Suprapubic skin (tissue), 4 donors: Measurements from ENCODE around the gene FRAT2. TPM values are rescaled to one million over a fixed set of nuclear protein-coding genes. Genes with fewer than 3 reads are reported as not detected.

ENCODE experiments used
- DNase-seq, 2 donors: peaks; one replicate each; pipeline ENCODE4 v3.0.0-alpha.2; 2019; ENCODE audit warnings: low spot score in 2 of 2
- H3K27ac ChIP-seq: fragments of 200-600 bp; sonication (generic); one replicate; pipeline ENCODE4 v1.5.1; 2019
- H3K27me3 ChIP-seq: fragments of 200-600 bp; sonication (generic); one replicate; pipeline ENCODE4 v1.5.1; 2019
- H3K36me3 ChIP-seq: fragments of 200-600 bp; sonication (generic); one replicate; pipeline ENCODE4 v1.5.1; 2019
- H3K4me1 ChIP-seq: fragments of 200-600 bp; sonication (generic); one replicate; pipeline ENCODE4 v1.5.1; 2019
- H3K4me3 ChIP-seq: fragments of 200-600 bp; sonication (generic); one replicate; pipeline ENCODE4 v1.5.1; 2019; ENCODE audit warnings: mild to moderate bottlenecking
- H3K9me3 ChIP-seq: fragments of 200-600 bp; sonication (generic); one replicate; pipeline ENCODE4 v1.5.1; 2019
- CTCF ChIP-seq, 2 donors: fragments of 200-600 bp in 1 of 2; fragments of 450-650 bp in 1 of 2; sonication (generic) in 1 of 2; IDR thresholded peaks; one replicate each; pipeline ENCODE4 v1.5.1; 2016 to 2019; ENCODE audit warnings: antibody characterized with exemption in 2 of 2, mild to moderate bottlenecking in 1 of 2, moderate library complexity in 1 of 2
- EP300 ChIP-seq: sonication (generic); formaldehyde crosslinking; IDR thresholded peaks from one replicate; pipeline ENCODE4 v1.6.1; 2017; ENCODE audit warnings: antibody characterized with exemption
- POLR2A ChIP-seq, 2 donors: fragments of 450-650 bp; IDR thresholded peaks; one replicate each; pipeline ENCODE4 v1.6.1; 2017; ENCODE audit warnings: antibody characterized with exemption in 2 of 2, mild to moderate bottlenecking in 2 of 2, moderate library complexity in 2 of 2
- POLR2AphosphoS5 ChIP-seq, 3 donors: sonication (generic); formaldehyde crosslinking; IDR thresholded peaks; one replicate each; pipeline ENCODE4 v1.6.1; 2017; ENCODE audit warnings: antibody characterized with exemption in 3 of 3
- WGBS: methylation state at CpG from one replicate; pipeline ENCODE4 v1.1.5; 2018; 5-methylcytosine and 5-hydroxymethylcytosine counted together
- total RNA-seq, 4 donors: library from RNA; depleted of rRNA; stranded (reverse); fragments of >200 nt; gene quantifications; one replicate each; pipeline ENCODE4 v1.1.0, GENCODE V29; 2016

Gene FRAT2
- total RNA-seq, 4 donors from 2014 or later: 30.9 to 58.0 (median 38.4) TPM

GRCh38 chr10:97307866-97308780, 26.4 kb downstream of the FRAT2 start:
- Histone ChIP-seq H3K36me3 (no peaks in the 10 kb centered on the region), H3K4me3 (no peak overlapping the region), H3K4me1 (no peaks in the 10 kb centered on the region), H3K27me3 (no peaks in the 10 kb centered on the region), H3K9me3 (no peaks in the 10 kb centered on the region), H3K27ac (no peak overlapping the region)
- 80% methylated on average over 10 of the region's 10 CpGs for WGBS
- TF ChIP-seq POLR2A (IDR thresholded peaks at IDR 0.05): no peak
- no peak for TF ChIP-seq EP300
- TF ChIP-seq POLR2AphosphoS5 (IDR thresholded peaks at IDR 0.05): no peak
- no peak for TF ChIP-seq CTCF (IDR thresholded peaks at IDR 0.05)
- DNase-seq: no peak

- no peak overlapping the region for H3K27ac ChIP-seq
- TF ChIP-seq POLR2AphosphoS5 (IDR thresholded peaks at IDR 0.05) (no peak), EP300 (no peak), CTCF (IDR thresholded peaks at IDR 0.05) (no peak), POLR2A (IDR thresholded peaks at IDR 0.05) (no peak)
- H3K9me3 ChIP-seq: no peaks in the 10 kb centered on the region
- DNase-seq: no peak
- 35% methylated on average over 1 of the region's 1 CpG for WGBS
- H3K4me3 ChIP-seq: no peak overlapping the region
- H3K36me3 ChIP-seq: no peaks in the 10 kb centered on the region
- H3K4me1 ChIP-seq: no peaks in the 10 kb centered on the region
- no peaks in the 10 kb centered on the region for H3K27me3 ChIP-seq
Measured at GRCh38 chr10:97307441-97307840, 27.1 kb downstream of the FRAT2 start.

- DNase-seq: no peak
- 93% methylated on average over 11 of the region's 11 CpGs for WGBS
Measured at GRCh38 chr10:97302088-97302791, 32.3 kb downstream of the FRAT2 start.

GRCh38 chr10:97300980-97301379, 33.5 kb downstream of the FRAT2 start:
- WGBS: 92% methylated on average over 3 of the region's 3 CpGs
- no peak for TF ChIP-seq POLR2A (IDR thresholded peaks at IDR 0.05)
- no peak for TF ChIP-seq POLR2AphosphoS5 (IDR thresholded peaks at IDR 0.05)
- TF ChIP-seq EP300: no peak
- no peak for TF ChIP-seq CTCF (IDR thresholded peaks at IDR 0.05)

More at GRCh38 chr10:97302088-97302791, 32.3 kb downstream of the FRAT2 start:
- H3K27ac ChIP-seq: no peak overlapping the region
- no peaks in the 10 kb centered on the region for H3K9me3 ChIP-seq
- TF ChIP-seq CTCF (IDR thresholded peaks at IDR 0.05): no peak
- TF ChIP-seq POLR2AphosphoS5 (IDR thresholded peaks at IDR 0.05): no peak
- TF ChIP-seq POLR2A (IDR thresholded peaks at IDR 0.05): no peak
- no peak for TF ChIP-seq EP300
- no peaks in the 10 kb centered on the region for H3K4me1 ChIP-seq
- no peak overlapping the region for H3K4me3 ChIP-seq
- H3K36me3 ChIP-seq: no peaks in the 10 kb centered on the region
- no peaks in the 10 kb centered on the region for H3K27me3 ChIP-seq

GRCh38 chr10:97298223-97298571, 36.3 kb downstream of the FRAT2 start:
- Histone ChIP-seq H3K4me3 (no peak overlapping the region), H3K36me3 (no peaks in the 10 kb centered on the region), H3K27me3 (no peaks in the 10 kb centered on the region), H3K27ac (no peak overlapping the region), H3K4me1 (no peaks in the 10 kb centered on the region), H3K9me3 (no peaks in the 10 kb centered on the region)
- WGBS: 88% methylated on average over 3 of the region's 3 CpGs
- DNase-seq: peak in 1 of 2 donors; percentile 15
- TF ChIP-seq CTCF (IDR thresholded peaks at IDR 0.05): no peak

More at GRCh38 chr10:97300980-97301379, 33.5 kb downstream of the FRAT2 start:
- no peaks in the 10 kb centered on the region for H3K27me3 ChIP-seq
- no peak overlapping the region for H3K27ac ChIP-seq
- no peak overlapping the region for H3K4me3 ChIP-seq
- H3K4me1 ChIP-seq: no peaks in the 10 kb centered on the region
- DNase-seq: no peak
- H3K36me3 ChIP-seq: no peaks in the 10 kb centered on the region
- no peaks in the 10 kb centered on the region for H3K9me3 ChIP-seq
